Upper lobe of left lung (tissue), 4 donors: ENCODE data around the gene KIF18B.

ENCODE experiments used
- CTCF ChIP-seq, 6 experiments: fragments of 450-650 bp in 4 of 6; fragments of 200-600 bp in 2 of 6; sonication (generic) in 2 of 6; IDR thresholded peaks; one replicate each; pipeline ENCODE4 v1.5.1; 2016 to 2019; ENCODE audit warnings: antibody characterized with exemption in 6 of 6
- POLR2A ChIP-seq, 4 donors: fragments of 450-650 bp; IDR thresholded peaks; one replicate each; pipeline ENCODE4 v1.5.1; 2016 to 2017; ENCODE audit warnings: antibody characterized with exemption in 4 of 4, mild to moderate bottlenecking in 2 of 4

- no peak for TF ChIP-seq CTCF (IDR thresholded peaks at IDR 0.05)
- TF ChIP-seq POLR2A (IDR thresholded peaks at IDR 0.05): no peak
Observed at GRCh38 chr17:44995436-44996001, 47.9 kb upstream of the KIF18B start.
